ENCODE measurements around the gene ATP8B2.

DNA sequence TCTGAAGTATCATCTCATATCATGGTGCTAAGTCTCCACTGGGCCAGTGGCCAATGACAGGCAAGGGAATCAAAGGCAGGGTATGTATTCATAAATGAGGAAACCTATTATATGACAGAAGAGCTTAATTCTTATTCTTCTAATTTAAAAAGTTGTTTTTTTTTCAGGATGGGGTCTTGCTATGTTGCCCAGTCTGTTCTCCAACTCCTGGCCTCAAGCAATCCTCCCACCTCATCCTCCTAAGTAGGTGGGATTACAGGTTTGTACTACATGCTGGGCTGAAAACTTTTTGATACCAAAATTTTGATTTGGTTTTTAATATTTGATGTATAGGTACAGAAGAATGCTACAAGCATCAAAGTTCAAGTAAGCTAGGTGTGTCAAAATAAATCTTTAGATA is 35.0 kb downstream of the ATP8B2 start:
- no peak for TF ChIP-seq POLR2A (IDR thresholded peaks at IDR 0.05)
- TF ChIP-seq, protein P1, sequence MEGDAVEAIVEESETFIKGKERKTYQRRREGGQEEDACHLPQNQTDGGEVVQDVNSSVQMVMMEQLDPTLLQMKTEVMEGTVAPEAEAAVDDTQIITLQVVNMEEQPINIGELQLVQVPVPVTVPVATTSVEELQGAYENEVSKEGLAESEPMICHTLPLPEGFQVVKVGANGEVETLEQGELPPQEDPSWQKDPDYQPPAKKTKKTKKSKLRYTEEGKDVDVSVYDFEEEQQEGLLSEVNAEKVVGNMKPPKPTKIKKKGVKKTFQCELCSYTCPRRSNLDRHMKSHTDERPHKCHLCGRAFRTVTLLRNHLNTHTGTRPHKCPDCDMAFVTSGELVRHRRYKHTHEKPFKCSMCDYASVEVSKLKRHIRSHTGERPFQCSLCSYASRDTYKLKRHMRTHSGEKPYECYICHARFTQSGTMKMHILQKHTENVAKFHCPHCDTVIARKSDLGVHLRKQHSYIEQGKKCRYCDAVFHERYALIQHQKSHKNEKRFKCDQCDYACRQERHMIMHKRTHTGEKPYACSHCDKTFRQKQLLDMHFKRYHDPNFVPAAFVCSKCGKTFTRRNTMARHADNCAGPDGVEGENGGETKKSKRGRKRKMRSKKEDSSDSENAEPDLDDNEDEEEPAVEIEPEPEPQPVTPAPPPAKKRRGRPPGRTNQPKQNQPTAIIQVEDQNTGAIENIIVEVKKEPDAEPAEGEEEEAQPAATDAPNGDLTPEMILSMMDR (IDR thresholded peaks at IDR 0.05): no peak
